Stimulated activated CD4-positive, alpha-beta T cell treated with anti-CD3 and anti-CD28 coated beads, Interleukin-4, amount 100 ng/mL, for 48 hours (primary cell): ENCODE data around the gene LDHD.

Source experiments
- DNase-seq, 2 donors: peaks; one replicate each; pipeline ENCODE4 v3.0.0-alpha.2; 2020; ENCODE audit warnings: low read depth in 2 of 2

The LDHD gene

DNA sequence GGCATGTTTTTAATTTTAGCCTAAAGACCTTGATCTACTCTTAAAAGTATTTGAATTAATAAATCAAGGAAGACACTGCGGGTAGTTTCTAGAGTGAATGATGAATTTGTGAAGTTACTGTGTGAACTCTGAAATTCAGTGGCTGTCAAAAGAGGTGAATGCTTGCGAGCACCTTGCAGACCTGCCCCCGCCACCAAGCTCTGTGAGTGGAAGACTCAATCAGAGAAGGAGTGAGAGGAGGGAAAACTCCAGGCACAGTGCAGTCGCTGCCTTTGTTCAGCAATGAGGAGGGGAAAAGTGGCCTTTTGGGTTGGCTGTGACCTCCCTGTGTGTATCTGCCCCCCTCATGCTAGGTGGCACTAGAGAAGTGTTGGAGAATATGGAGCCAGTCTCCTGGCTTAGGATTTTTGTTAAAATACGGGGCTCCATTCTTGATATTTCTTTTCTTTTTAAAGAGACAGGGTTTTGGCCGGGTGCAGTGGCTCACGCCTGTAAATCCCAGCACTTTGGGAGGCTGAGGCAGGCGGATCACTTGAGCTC, 53.0 kb downstream of the LDHD start:
- no peak for DNase-seq

DNA sequence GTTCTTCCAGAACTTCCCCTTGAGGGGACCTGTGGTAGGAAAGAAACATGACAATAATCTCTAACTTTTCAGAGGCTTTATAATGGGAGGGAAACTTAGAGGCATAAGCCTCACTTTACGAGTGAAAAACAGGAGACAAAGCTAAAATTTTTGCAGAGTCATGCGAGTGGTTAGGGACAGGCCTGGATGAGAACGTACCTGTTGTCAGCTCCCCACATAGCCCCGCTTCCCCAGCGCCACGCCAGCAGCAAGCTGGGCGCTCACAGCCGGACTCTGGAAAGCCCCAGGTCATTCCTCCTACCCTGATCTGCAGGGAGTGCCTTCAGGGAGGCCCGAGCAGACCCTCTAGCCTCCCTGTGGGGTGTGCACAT, 53.6 kb downstream of the LDHD start:
- DNase-seq = no peak

DNA sequence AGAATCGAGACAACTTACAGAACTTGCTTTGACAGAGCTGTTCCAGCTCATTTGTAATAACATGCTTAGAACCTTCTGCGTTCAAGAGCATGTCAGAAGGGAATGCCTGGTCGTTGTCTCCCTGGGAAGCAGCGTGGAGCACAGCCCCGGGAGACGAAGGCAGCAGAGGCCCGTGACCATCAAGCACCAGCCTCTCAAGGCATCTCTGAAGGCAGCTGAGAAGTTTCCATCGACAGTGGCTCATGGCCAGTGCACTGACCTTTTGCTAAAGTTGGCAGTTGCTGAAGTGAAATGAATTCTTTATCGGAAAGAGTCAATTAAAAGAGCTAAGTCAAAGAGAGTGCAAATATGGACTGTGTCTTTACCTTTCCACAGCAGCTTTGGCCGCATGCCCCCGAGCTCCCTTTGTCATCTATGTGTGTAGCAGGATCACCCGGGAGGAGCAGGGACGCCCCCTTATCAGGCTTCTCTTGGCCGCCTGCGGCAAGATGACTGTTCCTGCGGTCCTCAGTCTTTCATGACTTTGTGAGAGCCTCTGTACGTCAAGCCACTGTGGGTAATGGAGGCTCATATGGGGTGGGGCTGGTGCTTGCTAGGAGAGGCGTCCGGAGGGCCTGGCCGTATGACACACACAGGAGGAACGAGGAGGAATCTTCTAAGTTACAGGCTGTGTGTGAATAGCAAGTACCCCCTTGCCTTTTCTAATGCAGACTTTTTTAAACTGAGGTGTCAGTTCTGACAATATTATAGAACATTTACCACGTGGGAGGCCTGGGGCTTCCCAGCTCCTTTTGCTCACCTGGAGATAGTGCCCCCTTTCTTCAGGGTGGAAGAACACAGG, 54.2 kb downstream of the LDHD start:
- DNase-seq = no peak
